ENCODE measurements around the gene ADRM1.

DNA sequence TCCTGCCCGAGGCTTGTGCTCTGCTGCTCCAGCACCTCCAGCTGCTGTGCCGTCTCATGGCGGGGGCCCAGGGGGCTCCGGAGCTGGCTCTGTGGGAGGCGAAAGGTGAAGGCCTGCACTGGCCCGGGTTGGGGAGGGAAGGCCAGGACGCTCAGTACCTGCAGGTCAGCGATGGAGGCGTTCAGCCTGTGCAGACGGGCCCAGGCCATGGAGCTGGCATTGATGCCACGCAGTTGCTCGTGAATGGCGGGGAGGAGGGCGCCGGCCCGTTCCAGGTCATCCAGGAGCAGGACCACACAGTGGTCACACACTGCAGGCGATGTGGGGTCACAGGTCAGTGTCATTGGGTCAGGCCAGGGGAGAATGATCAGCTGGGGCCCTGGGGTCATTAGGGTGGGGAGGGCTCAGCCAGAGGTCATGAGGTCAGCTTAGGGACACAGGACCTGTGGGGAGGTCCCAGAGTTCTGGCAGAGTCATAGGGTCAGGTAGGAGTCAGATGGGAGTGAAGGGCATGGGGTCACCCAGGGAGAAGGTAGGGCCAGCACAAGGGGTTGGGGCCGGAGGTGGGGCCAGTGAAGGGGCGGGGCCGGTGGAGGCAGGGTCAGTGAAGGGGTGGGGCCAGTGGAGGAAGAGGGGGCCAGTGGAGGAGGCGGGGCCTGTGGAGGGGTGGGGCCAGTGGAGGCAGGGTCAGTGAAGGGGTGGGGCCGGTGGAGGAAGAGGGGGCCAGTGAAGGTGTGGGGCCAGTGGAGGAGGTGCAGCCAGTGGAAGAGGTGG, 18.0 kb downstream of the ADRM1 start:
- TF ChIP-seq, protein P1, sequence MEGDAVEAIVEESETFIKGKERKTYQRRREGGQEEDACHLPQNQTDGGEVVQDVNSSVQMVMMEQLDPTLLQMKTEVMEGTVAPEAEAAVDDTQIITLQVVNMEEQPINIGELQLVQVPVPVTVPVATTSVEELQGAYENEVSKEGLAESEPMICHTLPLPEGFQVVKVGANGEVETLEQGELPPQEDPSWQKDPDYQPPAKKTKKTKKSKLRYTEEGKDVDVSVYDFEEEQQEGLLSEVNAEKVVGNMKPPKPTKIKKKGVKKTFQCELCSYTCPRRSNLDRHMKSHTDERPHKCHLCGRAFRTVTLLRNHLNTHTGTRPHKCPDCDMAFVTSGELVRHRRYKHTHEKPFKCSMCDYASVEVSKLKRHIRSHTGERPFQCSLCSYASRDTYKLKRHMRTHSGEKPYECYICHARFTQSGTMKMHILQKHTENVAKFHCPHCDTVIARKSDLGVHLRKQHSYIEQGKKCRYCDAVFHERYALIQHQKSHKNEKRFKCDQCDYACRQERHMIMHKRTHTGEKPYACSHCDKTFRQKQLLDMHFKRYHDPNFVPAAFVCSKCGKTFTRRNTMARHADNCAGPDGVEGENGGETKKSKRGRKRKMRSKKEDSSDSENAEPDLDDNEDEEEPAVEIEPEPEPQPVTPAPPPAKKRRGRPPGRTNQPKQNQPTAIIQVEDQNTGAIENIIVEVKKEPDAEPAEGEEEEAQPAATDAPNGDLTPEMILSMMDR (IDR thresholded peaks at IDR 0.05), result no peak
- no peak for TF ChIP-seq EP300 (IDR thresholded peaks at IDR 0.05)
- no peak for TF ChIP-seq POLR2A (IDR thresholded peaks at IDR 0.05)
